Fibroblast of lung (primary cell): ENCODE data around the gene AGRN.
"Not testable (repeated sequence)": the region's sequence is repeated elsewhere in the genome, so short reads cannot be mapped to it uniquely, and the experiment has no call there.

Experiments
- CTCF ChIP-seq, 2 donors: IDR thresholded peaks in 1 of 2; conservative IDR thresholded peaks in 1 of 2; 1 replicate in 1 of 2; 2 replicates in 1 of 2; pipeline ENCODE4 v1.5.1; 2011 to 2012; ENCODE audit warnings: low read length in 2 of 2, control low read depth in 1 of 2, inconsistent platforms in 1 of 2, low read depth in 1 of 2, mild to moderate bottlenecking in 1 of 2
- EZH2 ChIP-seq: IDR thresholded peaks from 2 replicates; pipeline ENCODE4 v1.5.1; 2012; ENCODE audit warnings: low read length, control low read depth, mild to moderate bottlenecking; ENCODE audit errors: missing control alignments

- TF ChIP-seq CTCF (conservative IDR thresholded peaks at IDR 0.05 in 1 of 2, IDR thresholded peaks at IDR 0.05 in 1 of 2; ENCODE audit: low read depth in 1 of 2, low read length in 2 of 2); EZH2: not testable (repeated sequence)
Measured at GRCh38 chr1:988061-988460, 31.9 kb upstream of the AGRN start.
